ENCODE results near the gene CRIP3. TPM values are rescaled to one million over a fixed set of nuclear protein-coding genes. Genes with fewer than 3 reads are reported as not detected.

CRIP3 gene
- total RNA-seq, 1 experiment from 2014 or later = 44.7 TPM

GRCh38 chr6:43286980-43287716 is 21.5 kb downstream of the CRIP3 start (continued):
- TF ChIP-seq NFE2L1 (CRISPR knock-in tag; IDR thresholded peaks at IDR 0.05) = no peak
- no peak for TF ChIP-seq EMX1 (CRISPR knock-in tag; IDR thresholded peaks at IDR 0.05)
- no peak for TF ChIP-seq MLX (CRISPR knock-in tag; IDR thresholded peaks at IDR 0.05)
- no peak for TF ChIP-seq JUN (CRISPR knock-in tag; IDR thresholded peaks at IDR 0.05)
- TF ChIP-seq PRDM15 (CRISPR knock-in tag; IDR thresholded peaks at IDR 0.05) = no peak
- TF ChIP-seq ZNF396 (CRISPR knock-in tag; IDR thresholded peaks at IDR 0.05; ENCODE audit: borderline replicate concordance) = no peak
- no peak for TF ChIP-seq ZNF416 (CRISPR knock-in tag; IDR thresholded peaks at IDR 0.05)
- no peak for TF ChIP-seq NFYB (CRISPR knock-in tag; conservative IDR thresholded peaks at IDR 0.05; ENCODE audit: low read depth)
- TF ChIP-seq E2F1 (CRISPR knock-in tag; IDR thresholded peaks at IDR 0.05) = no peak
- TF ChIP-seq TEAD4 (CRISPR knock-in tag; IDR thresholded peaks at IDR 0.05) = no peak
- TF ChIP-seq ZNF263 (CRISPR knock-in tag; IDR thresholded peaks at IDR 0.05; ENCODE audit: low read depth) = no peak

- H3K27me3 Mint-ChIP-seq (ENCODE audit: low read depth) = peaks cover 23% of the 10 kb centered on the region
- ChIA-PET CTCF (interaction anchor here (1.0 to 3.7 kb wide), 22 partner anchors 8 to 210 kb away, joined by 3 to 53 read pairs (median 6); partner anchors contain the start of genes CRIP3, DNPH1, SLC22A7 and ZNF318), POLR2A (interaction anchor here (1.1 to 1.7 kb wide), 3 partner anchors 11 to 211 kb away, joined by 3 to 8 read pairs (median 6); partner anchors contain the start of genes CUL9, PTK7 and SLC22A7)
- H3K4me1 Mint-ChIP-seq = peaks cover 7% of the 10 kb centered on the region
- H3K27ac Mint-ChIP-seq = no peak overlapping the region
- ATAC-seq (no peak), DNase-seq (ENCODE audit: low spot score) (no peak)
- H3K36me3 Mint-ChIP-seq = no peaks in the 10 kb centered on the region
- H3K4me3 Mint-ChIP-seq = no peak overlapping the region
- TF ChIP-seq ERG (CRISPR knock-in tag; IDR thresholded peaks at IDR 0.05) = no peak
- no peak for TF ChIP-seq ZNF317 (CRISPR knock-in tag; IDR thresholded peaks at IDR 0.05; ENCODE audit: borderline replicate concordance, low read depth)
- no peak for TF ChIP-seq HMGA2 (CRISPR knock-in tag; IDR thresholded peaks at IDR 0.05)
- TF ChIP-seq ZNF121 (CRISPR knock-in tag; IDR thresholded peaks at IDR 0.05) = no peak
- TF ChIP-seq FOXK1 (CRISPR knock-in tag; IDR thresholded peaks at IDR 0.05) = no peak
- TF ChIP-seq PREB (CRISPR knock-in tag; IDR thresholded peaks at IDR 0.05; ENCODE audit: borderline replicate concordance) = no peak
- no peak for TF ChIP-seq FOXP4 (CRISPR knock-in tag; IDR thresholded peaks at IDR 0.05)
- H3K9me3 Mint-ChIP-seq = no peaks in the 10 kb centered on the region
Measured at GRCh38 chr6:43286456-43286979, 22.1 kb downstream of the CRIP3 start.

All from WTC11 (cell line).